VCaP (cell line): ENCODE measurements around the gene CFAP251.

Experiments used
- H3K27ac ChIP-seq: fragments of 450-650 bp; 2 replicates; pipeline ENCODE4 v1.5.1; 2017
- CTCF ChIP-seq: fragments of 450-650 bp; conservative IDR thresholded peaks from 2 replicates; pipeline ENCODE4 v1.5.1; 2017; ENCODE audit warnings: mild to moderate bottlenecking, moderate library complexity

CFAP251 gene

GRCh38 chr12:122005252-122005776 lies 86.9 kb downstream of the CFAP251 start:
- TF ChIP-seq CTCF, result no peak
- H3K27ac ChIP-seq, result no peak overlapping the region

- TF ChIP-seq CTCF, result no peak
- H3K27ac ChIP-seq, result no peak overlapping the region
These were observed 88.0 kb downstream of the CFAP251 start for GRCh38 chr12:122006186-122006926.

GRCh38 chr12:122009741-122010140 lies 91.3 kb downstream of the CFAP251 start:
- TF ChIP-seq CTCF, result no peak
- no peak overlapping the region for H3K27ac ChIP-seq

- no peak for TF ChIP-seq CTCF
- no peak overlapping the region for H3K27ac ChIP-seq
These were observed 93.8 kb downstream of the CFAP251 start for GRCh38 chr12:122012184-122012583.

GRCh38 chr12:122013136-122013535 lies 94.7 kb downstream of the CFAP251 start:
- H3K27ac ChIP-seq, result no peak overlapping the region

GRCh38 chr12:122013791-122014590 lies 95.6 kb downstream of the CFAP251 start:
- TF ChIP-seq CTCF, result no peak
- H3K27ac ChIP-seq, result no peak overlapping the region

More at GRCh38 chr12:122013136-122013535, 94.7 kb downstream of the CFAP251 start:
- TF ChIP-seq CTCF, result no peak

- no peak for TF ChIP-seq CTCF
- H3K27ac ChIP-seq, result no peak overlapping the region
These were observed 96.4 kb downstream of the CFAP251 start for GRCh38 chr12:122014781-122015180.
